ENCODE results near the gene KCNK1. TPM values are rescaled to one million over a fixed set of nuclear protein-coding genes. Genes with fewer than 3 reads are reported as not detected.
A peak's percentile ranks its signal among the peaks of the same experiment; 100 is the strongest.

The KCNK1 gene
- total RNA-seq, 2 donors from 2014 or later, result 42.3 to 54.2 TPM

DNA sequence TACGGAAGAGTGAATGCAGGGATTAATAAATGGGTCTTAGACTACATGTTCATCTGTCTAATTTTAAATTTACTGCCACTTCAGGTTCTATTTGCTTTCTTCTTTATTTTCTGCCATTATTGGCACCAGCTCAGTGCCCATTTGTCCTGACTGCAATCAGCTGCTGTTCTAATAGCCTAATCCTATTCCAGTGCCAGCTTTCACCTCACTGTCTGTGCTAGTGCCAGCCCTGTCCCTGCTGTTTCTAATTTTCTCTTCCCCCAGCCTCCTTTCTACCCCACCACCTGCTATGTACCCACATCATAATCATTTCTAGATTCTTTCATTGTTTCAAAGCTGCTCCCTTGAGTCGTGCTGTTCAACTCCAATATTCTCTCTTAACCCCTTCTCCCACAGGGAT is 86.4 kb downstream of the KCNK1 start:
- TF ChIP-seq, protein P1, sequence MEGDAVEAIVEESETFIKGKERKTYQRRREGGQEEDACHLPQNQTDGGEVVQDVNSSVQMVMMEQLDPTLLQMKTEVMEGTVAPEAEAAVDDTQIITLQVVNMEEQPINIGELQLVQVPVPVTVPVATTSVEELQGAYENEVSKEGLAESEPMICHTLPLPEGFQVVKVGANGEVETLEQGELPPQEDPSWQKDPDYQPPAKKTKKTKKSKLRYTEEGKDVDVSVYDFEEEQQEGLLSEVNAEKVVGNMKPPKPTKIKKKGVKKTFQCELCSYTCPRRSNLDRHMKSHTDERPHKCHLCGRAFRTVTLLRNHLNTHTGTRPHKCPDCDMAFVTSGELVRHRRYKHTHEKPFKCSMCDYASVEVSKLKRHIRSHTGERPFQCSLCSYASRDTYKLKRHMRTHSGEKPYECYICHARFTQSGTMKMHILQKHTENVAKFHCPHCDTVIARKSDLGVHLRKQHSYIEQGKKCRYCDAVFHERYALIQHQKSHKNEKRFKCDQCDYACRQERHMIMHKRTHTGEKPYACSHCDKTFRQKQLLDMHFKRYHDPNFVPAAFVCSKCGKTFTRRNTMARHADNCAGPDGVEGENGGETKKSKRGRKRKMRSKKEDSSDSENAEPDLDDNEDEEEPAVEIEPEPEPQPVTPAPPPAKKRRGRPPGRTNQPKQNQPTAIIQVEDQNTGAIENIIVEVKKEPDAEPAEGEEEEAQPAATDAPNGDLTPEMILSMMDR (IDR thresholded peaks at IDR 0.05), result no peak
- DNase-seq (ENCODE audit: low spot score), result no peak
- Histone ChIP-seq H3K27ac (peak overlapping the region; percentile 49 to 64), H3K9me3 (no peaks in the 10 kb centered on the region), H3K36me3 (no peaks in the 10 kb centered on the region), H3K4me3 (no peak overlapping the region), H3K27me3 (no peaks in the 10 kb centered on the region), H3K4me1 (peaks cover 0 to 19% of the 10 kb centered on the region in 2 donors)

DNA sequence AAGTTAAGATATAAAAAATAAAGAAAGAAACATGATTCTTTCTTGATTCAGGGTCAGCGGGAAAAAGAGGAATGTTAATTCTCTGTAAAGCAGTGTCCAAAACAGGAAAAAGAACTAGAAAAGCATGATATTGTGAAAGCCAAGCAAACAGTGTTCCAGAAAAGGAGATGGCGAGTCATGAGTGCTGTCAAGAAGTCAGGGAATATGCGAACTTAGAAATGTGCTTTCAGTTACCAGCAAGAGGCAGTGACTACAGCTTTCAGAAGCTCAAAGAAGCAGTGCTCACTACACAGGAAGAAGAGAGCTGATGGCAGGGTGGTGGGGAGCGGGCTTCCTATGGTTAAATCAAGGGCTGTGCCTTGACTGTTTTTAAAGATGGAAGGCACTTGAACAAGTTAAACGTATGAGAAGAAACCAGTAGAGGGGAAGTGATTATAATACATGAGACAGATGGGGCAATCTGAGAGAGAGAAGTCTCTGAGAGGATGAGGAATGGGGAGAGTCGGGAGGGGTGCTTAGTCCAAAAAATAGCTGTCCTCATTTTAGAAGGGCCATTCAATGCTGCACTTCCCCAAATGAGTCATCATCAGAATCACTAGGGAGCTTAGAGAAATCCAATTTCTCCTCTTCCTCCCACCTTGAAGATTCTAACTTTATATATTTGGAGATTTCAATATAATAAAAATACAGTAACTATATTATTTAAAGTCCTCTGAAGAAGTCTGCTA is 90.4 kb downstream of the KCNK1 start:
- no peaks in the 10 kb centered on the region for H3K27me3 ChIP-seq
- TF ChIP-seq, protein P1 (IDR thresholded peaks at IDR 0.05), result no peak
- no peak overlapping the region for H3K4me3 ChIP-seq
- no peaks in the 10 kb centered on the region for H3K36me3 ChIP-seq
- DNase-seq (ENCODE audit: low spot score), result no peak
- no peaks in the 10 kb centered on the region for H3K9me3 ChIP-seq
- peaks cover 0 to 34% of the 10 kb centered on the region in 2 donors for H3K4me1 ChIP-seq
- peak overlapping the region; percentile 35 to 76 for H3K27ac ChIP-seq

DNA sequence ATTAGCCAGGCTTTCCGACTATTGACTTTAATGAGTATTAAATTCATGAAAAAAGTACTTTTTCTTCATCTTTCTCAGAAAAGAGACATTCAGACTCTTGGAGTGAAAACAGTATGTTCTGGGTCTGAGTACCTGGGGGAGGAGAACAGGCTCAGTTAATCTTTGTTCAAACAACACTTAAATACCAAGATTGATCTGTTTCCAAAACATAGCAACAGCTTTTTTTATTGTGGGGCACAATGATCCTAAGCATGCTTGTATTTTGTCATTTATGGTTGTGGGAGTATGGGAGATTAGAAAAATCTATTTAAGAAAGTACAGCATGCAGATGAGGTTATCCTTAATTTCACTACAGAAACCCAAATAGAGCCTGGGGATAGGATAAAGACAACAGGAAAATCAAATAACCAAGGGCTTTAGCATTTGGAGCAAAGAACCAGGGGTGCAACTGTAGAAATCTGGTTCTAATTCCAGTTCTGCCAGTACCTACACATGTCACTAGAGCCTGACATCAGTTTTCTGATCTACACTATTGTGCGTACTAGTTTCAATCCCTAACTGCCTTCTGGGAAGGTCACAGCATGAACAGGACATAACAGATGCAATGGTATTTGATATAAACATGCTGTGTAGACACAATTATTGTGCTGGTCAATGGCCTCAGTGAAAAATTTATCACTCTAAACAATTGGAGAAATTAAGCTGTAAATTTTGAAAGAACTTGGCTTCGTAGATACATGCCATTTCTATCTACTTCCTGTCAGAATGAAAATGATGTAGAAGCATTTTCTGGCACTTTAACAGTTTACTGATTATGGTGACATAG is 91.2 kb downstream of the KCNK1 start:
- no peak for DNase-seq (ENCODE audit: low spot score)

DNA sequence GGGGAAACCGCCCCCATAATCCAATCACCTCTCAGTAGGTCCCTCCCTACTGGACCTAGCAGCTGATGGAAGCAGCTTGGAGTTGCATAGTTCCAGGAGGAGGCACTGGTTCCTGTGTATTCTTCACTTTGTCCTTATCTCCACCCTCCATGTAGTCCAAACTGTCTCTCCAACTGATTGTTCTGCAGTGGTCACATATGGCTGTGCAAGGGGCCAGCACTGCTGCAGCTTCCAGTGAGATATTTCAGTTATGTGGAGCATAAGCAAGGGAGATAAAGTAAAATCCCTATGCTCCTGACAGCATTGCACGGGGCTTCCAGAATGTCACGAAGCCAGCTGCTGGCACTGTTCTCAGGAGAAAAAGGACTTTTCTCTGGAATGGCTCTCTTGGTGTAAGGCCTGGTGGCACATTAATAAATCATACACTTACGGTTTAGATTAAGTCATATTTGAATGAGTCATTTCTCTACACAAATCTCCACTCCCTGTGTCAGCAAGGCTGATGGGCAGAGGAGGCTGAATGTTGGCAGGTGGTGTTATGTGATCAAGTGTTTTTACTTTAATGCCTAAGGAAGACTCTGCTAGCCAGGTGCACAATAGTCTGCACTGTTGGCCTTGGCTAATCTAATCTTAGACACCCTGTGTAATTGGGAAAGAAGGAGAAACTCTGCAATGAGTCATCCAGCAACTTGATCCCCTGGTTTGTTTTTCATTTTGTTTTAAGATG is 93.4 kb downstream of the KCNK1 start:
- H3K27ac ChIP-seq, result peak overlapping the region; percentile 18 to 76
- no peaks in the 10 kb centered on the region for H3K27me3 ChIP-seq
- H3K4me3 ChIP-seq, result peak overlapping the region in 1 of 2 donors; percentile 24
- TF ChIP-seq, protein P1 (IDR thresholded peaks at IDR 0.05), result no peak
- peaks cover 0 to 26% of the 10 kb centered on the region in 2 donors for H3K4me1 ChIP-seq
- H3K9me3 ChIP-seq, result no peaks in the 10 kb centered on the region
- DNase-seq (ENCODE audit: low spot score), result no peak
- H3K36me3 ChIP-seq, result no peaks in the 10 kb centered on the region

More for the DNA sequence above, 91.2 kb downstream of the KCNK1 start:
- H3K9me3 ChIP-seq, result no peaks in the 10 kb centered on the region
- H3K27ac ChIP-seq, result peak overlapping the region; percentile 35 to 76
- H3K4me1 ChIP-seq, result peaks cover 0 to 27% of the 10 kb centered on the region in 2 donors
- H3K27me3 ChIP-seq, result no peaks in the 10 kb centered on the region
- no peaks in the 10 kb centered on the region for H3K36me3 ChIP-seq
- H3K4me3 ChIP-seq, result no peak overlapping the region
- TF ChIP-seq, protein P1 (IDR thresholded peaks at IDR 0.05), result no peak

DNA sequence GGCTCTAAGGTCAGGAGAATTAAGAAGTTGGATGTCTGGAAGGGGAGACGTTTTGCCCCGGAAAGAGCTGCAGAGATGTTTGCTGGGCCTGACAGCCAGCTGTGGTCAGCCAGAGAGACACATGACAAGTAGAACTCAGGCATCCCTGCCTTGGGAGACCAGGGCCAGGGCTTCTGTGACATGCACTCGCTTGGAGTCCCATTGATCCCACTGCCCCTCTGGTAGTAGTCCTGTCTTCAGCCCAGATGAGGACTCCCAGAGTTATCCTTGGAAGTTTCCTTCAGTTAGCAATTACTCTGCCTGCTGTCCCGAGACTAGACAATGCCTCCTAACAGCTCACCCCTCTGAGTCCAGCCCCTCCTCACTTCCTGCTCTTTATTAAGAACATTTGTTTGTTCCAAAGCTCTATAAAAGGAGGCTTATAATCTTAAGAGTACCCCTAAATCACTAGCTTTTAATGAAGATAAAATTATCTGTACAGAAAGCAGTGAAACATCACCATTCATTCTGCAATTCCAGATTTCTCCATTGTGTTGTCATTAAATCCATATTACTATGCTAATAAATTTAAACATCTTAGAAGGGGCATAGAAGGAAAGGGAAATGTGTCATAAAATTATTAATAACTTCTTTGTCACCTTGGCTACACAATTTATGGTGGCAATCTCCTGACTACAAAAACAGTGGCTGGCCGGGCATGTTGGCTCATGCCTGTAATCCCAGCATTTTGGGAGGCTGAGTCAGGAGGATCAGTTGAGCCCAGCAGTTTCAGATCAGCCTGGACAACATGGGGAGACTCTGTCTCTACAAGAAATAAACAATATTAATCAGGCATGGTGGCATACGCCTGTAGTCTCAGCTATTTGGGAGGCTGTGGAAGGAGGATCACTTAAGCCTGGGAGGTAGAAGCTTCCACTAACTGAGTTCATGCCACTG is 94.2 kb downstream of the KCNK1 start:
- TF ChIP-seq, protein P1 (IDR thresholded peaks at IDR 0.05), result no peak
- Histone ChIP-seq H3K4me1 (peaks cover 0 to 26% of the 10 kb centered on the region in 2 donors), H3K9me3 (no peaks in the 10 kb centered on the region), H3K4me3 (no peak overlapping the region), H3K27me3 (no peaks in the 10 kb centered on the region), H3K27ac (peak overlapping the region; percentile 18 to 76), H3K36me3 (no peaks in the 10 kb centered on the region)
- no peak for DNase-seq (ENCODE audit: low spot score)
